Right ventricle myocardium inferior (tissue), 1 donor: ENCODE results near the gene SAMD10. TPM values are rescaled to one million over a fixed set of nuclear protein-coding genes. Genes with fewer than 3 reads are reported as not detected.
"Not testable (repeated sequence)": the region's sequence is repeated elsewhere in the genome, so short reads cannot be mapped to it uniquely, and the experiment has no call there.

Source experiments
- ATAC-seq: fragments of 200-7000 bp; cut with Tn5 transposase; one replicate; pipeline ENCODE4 v1.9.1; 2020; ENCODE audit warnings: mild to moderate bottlenecking, moderate library complexity
- DNase-seq: peaks from one replicate; pipeline ENCODE4 v3.0.0; 2021; ENCODE audit errors: missing footprints
- intact Hi-C: fragments of 100-400 bp; cut with DNase I; formaldehyde crosslinking; loops from one replicate; pipeline ENCODE4 v1.11.0; 2022
- long read RNA-seq: library from polyadenylated mRNA; unstranded; transcript quantifications from one replicate; pipeline ENCODE4 v2.0.0, GENCODE V29; 2021
- total RNA-seq: library from RNA; stranded (reverse); fragmentation: NEBNext Ultra II Directional; extraction: Animal tissue kit (Norgen Biotek cat#: 25700); gene quantifications from one replicate; pipeline ENCODE4 v1.2.1, GENCODE V29; 2021
- donor health status: DM: no; HTN: yes; CAD: no; lungs with severe emphysema.

The SAMD10 gene
- total RNA-seq: 5.7 TPM
- long read RNA-seq, partial matches to known transcripts: 2 of 7 reads
- long read RNA-seq, other reads (novel, unspliced or antisense): 3 of 7 reads

DNA sequence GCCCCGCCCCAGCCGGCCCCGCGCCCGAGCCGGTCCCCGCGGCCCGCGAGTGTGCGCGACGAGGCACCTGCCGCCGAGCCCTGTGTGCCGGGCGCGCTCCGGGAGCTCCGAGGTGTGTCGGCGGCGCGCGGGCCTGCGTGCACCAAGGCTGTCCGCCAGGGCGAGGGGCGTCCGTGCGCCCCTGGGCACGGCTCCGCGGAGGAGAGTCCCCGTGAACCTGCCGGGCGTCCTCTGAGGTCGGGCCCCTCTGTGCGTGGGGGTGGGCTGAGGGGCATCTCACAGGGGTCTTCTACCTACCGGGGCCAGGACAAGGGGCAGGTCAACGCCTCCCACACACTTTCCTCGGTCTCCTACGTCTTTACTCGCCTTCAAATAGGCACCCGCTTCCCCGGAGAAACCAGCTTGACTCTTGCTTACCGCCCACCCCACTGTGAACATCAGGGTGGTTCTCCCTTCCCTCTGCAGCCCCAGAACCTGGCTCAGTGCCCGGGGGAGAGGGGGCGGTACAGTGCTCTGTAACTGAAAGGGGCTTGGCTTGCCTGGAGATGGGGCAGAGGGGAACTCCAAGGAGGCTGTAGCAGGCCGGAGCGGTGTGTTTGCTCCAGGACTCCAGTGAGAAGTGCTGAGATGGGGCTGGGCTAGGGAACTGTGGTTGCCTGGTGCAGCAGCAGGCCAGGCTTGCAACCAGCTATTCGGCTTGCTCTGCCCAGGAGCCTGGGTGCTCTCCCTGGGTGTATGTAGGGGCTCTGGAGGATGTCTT lies at the start of gene SAMD10:
Gene SAMD10 (minus strand): TSS at position 86 of the 760 bp plus-strand sequence. CDS start 175 bp downstream, outside the sequence.
- no peak for ATAC-seq
- no peak for DNase-seq
- intact Hi-C loops: loop anchor here (2.0 to 10.0 kb wide), 3 partner anchors 77 to 205 kb away; partner anchors contain the start of genes LKAAEAR1 and OPRL1

DNA sequence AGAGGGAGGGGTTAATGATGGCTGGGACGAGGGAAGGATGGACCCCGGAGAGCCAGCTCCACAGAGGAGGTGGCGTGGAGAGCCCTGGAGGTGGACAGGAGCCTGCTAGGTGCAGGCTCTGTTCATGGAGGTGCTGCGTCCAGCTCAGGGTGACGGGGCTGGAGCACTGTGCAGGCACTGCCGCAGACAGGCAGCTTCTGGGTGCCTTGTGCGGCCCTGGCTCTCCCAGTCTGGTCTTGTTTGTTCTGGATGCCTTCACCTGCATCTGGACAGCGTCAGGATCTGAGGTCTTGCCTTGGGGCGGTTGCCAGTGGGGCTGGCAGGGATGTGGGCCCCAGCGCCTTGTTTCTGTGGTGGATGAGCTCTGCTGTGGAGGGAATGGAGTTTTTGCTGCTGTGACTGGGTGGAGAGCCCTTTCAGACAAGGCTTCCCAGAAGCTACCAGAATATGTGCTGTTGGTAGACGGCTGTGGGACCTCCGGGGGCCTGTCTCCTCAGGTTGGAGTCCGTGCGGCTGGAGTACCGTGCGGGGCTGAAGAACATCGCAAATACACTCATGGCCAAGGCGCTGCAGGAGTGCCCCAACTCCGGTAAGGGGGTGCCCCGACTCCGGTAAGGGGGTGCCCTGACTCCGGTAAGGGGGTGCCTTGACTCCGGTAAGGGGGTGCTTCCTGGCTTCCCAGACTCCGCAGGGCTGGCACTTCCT lies 48.7 kb upstream of the SAMD10 start:
- ATAC-seq: no peak
- intact Hi-C loops: no loop called here

DNA sequence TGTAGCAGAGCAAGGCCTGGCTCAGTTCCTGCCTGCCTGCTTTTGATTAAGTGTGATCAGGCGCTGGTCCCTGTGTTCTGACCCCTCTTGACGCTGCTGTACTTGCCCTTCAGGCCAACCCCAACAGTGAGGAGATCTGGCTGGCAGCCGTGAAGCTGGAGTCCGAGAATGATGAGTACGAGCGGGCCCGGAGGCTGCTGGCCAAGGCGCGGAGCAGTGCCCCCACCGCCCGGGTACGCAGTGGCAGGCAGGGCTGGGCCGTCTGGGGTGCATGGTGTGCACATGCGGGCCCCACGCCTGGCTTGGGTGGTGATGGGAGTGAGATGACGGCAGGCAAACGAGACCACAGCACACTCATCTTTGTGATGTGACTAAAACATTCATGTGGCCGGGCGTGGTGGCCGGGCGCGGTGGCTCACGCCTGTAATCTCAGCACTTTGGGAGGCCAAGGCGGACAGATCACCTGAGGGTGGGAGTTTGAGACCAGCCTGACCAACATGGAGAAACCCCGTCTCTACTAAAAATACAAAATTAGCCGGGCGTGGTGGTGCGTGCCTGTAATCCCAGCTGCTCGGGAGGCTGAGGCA lies 46.5 kb upstream of the SAMD10 start:
- intact Hi-C loops: no loop called here
- no peak for ATAC-seq
- DNase-seq: peak; percentile 59

More for the DNA sequence above, 48.7 kb upstream of the SAMD10 start:
- peak; percentile 20 for DNase-seq

DNA sequence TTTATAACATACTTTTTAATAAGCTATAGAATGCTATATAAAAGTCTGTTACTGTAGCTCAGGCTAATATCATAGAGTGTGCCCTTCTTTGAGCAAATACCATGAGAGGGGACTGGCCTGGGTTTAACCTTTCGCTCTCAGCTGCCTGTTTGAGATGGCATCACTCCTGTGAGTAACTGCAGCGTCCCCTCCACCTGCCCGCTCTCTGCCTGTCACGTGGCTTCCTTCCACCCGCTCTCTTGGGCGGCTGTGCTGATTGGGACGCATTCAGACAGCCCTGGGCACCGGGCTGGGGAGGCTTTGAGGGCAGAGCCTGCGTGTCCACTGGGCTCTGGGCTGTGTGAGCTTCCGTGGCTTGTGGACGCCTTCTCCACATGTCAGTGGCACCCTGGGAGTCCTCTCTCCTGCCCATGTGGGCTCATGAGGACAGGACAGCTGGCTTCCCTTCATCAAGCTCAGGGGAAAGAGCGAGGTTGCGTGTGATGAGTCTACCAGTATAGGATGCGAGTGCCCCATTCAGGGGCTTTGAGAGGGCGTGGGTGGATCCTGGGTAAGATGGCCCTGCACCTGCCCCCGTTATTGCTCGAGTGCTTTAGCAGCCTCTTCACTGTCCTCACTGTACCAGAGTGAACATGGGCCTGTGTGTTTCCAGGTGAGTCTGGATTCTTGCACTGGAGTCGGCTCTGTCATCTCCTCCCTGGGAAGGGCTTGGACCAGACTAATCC lies 45.8 kb upstream of the SAMD10 start:
- intact Hi-C loops: no loop called here
- ATAC-seq: no peak
- DNase-seq: peak; percentile 26

DNA sequence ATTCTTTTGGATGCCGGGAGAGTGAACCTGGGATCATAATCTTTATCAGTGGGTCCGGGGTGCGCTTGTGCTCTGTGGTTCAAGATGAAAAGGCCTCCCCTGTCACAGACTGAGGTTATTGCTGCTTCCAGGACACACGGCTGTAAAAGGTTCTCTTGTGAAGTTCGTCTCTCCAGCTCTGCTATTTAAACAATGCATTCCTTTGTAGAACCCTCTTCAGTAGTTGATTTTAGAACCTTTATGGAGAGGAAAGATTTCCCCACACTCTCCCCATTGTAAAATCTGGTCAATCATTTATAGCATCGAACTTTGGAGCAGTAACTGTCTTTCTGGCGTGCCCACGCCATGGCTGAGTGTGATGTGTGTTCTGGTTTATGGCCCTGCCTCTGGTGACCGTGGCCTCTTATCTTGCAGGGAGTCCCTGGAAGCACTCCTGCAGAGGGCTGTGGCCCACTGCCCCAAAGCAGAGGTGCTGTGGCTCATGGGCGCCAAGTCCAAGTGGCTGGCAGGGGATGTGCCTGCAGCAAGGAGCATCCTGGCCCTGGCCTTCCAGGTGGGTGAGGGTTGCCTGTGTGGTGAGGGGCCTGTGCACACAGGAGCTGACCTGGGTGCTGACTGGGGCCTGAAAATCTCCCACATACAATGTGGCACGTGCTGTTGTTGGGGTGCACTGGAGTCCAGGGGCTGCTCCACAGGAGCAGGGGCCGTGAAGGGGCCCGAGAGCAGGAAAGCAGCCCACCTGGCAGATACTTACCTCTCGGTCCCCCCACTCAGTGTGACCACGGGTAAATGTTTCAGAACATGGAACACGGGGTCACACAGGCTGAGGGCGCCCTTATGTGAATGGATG lies 44.9 kb upstream of the SAMD10 start:
- ATAC-seq (no peak), DNase-seq (peak; percentile 45)
- intact Hi-C loops: no loop called here

DNA sequence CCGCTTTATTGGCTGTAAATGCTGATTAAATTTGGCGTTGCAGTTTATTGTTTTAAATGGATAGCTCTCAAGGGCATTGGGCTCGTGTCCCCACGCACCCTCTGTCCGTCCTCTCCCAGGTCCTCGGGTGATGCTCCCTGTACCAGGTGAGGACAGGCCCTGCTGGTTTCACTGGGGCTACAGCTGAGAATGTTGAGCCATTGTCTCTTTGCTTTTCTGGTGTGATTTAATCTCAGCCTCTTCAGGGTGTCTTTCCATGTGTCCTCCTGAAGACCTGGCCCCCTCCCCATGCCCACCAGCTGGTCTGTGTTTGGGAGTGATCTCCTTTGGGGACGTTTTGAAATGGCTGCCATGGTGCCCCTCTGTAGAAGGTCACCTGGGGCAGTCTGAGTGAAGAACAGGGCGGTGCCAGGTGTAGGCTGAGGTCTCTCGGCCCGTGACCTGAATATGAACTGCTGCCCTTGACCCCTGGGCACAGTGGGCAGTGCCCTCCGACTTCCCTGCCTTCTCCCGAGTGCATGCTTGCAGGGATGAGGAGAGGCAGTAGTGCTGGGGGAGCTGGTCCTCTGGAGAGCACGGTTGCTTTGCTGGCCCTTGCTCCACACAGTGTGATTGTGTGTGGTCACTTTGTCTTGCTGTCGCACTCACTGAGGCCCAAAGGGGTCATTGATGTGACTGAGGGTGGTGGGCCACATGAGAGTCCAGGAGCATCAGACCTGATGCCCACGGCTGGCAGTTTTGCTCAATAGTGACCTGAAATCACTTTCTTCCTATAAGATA lies 44.1 kb upstream of the SAMD10 start:
- ATAC-seq (no peak), DNase-seq (peak; percentile 53)
- intact Hi-C loops: no loop called here

DNA sequence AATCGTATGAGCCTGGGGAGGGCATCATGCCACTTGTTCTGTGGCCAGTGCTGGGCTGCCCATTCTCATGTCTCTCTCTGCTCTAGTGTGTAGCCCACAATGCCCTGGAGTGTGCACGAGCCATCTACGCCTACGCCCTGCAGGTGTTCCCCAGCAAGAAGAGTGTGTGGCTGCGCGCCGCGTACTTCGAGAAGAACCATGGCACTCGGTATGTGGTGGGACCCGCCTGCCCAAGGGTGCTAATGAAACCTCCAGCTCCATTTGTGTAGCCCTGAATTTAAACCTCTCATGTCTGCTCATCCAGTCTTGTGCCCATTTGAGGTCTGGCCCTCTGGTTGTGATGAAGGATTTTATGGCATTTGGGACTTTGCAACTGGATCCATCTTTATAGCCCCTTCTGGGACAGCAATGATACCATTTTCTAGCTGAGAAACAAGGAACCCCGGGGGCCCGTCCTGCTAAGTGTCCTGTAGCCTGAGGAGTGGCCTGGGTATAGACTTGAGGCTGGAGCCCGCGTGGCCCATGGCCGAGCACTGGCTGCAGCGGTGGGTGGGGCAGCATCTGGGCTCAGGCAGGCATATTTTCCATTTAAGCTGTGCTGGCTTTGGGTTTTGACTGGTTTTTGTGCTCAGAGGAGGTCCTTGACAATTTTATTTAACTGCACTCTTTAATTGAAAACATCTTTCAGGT lies 43.4 kb upstream of the SAMD10 start:
- peak; percentile 61 for DNase-seq
- intact Hi-C loops: no loop called here
- no peak for ATAC-seq

DNA sequence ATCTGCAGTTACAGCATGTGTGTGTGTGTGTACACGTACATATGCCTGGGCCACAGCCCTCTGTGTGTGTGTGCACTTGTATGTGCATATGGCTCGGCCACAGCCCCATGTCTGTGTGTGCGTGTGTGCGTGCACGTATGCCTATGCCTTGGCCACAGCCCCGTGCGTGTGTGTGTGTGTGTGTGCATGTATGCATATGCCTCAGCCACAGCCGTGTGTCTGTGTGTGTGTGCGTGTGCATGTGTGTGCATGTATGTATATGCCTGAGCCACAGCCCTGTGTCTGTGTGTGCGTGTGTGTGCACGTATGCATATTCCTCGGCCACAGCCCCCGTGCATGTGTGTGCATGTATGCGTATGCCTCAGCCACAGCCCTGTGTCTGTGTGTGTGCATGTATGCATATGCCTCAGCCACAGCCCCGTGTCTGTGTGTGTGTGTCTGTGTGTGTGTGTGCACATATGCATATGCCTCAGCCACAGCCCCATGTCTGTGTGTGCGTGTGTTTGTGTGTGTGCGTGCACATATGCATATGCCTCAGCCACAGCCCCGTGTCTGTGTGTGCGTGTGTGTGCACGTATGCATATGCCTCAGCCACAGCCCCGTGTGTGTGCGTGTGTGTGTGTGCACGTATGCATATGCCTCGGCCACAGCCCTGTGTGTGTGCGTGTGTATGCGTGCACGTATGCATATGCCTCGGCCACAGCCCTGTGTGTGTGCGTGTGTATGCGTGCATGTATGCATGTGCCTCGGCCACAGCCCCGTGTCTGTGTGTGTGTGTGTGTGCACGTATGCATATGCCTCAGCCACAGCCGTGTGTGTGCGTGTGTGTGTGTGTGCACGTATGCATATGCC lies 41.9 kb upstream of the SAMD10 start:
- intact Hi-C loops: no loop called here
- ATAC-seq (no peak), DNase-seq (peak; percentile 67)

DNA sequence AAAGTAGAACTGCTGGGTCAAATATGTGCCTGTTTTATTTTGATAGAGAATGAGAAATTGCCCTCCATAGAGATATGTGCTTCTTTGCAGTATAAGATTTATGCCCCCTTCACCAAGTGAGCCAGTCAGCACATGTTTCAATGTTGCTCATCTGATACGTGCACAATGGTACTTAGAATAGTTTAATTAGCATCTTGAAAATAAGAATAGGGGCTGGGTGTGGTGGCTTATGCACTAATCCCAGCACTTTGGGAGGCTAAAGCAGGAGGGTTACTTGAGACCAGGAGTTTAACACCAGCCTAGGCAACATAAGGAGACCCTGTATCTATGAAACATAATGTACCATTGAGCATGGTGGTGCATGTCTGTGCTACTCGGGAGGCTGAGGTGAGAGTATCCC lies 36.2 kb upstream of the SAMD10 start:
- ATAC-seq (no peak), DNase-seq (no peak)
- intact Hi-C loops: no loop called here

DNA sequence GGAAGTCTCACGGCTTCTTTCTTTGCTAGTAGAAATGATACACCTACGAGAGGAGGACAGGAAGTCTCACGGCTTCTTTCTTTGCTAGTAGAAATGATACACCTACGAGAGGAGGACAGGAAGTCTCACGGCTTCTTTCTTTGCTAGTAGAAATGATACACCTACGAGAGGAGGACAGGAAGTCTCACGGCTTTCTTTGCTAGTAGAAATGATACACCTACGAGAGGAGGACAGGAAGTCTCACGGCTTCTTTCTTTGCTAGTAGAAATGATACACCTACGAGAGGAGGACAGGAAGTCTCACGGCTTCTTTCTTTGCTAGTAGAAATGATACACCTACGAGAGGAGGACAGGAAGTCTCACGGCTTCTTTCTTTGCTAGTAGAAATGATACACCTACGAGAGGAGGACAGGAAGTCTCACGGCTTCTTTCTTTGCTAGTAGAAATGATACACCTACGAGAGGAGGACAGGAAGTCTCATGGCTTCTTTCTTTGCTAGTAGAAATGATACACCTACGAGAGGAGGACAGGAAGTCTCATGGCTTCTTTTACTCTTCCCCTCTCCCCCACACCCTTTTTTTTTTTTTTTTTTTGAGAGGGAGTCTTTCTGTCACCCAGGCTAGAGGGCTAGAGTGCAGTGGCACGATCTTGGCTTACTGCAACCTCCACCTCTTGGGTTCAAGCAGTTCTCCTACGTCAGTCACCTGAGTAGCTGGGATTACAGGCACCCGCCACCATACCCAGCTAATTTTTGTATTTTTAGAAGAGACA lies 33.1 kb upstream of the SAMD10 start:
- intact Hi-C loops, DNase-seq, ATAC-seq: not testable (repeated sequence)

DNA sequence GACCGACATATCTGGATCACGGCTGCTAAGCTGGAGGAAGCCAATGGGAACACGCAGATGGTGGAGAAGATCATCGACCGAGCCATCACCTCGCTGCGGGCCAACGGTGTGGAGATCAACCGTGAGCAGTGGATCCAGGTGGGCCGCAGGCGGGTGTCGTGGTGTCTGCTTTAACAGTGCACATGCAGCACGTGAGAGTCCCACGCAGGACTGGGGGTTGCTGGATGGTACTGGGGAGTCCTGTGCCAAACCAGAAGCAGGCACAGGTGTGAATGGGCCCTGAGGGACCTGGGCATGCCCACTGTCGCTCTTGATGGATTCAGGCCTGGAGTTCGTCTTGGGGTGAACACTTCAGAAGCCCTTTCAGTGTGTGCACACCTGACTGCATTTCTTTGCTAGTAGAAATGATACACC lies 31.9 kb upstream of the SAMD10 start:
- intact Hi-C loops: no loop called here
- ATAC-seq (no peak), DNase-seq (no peak)

DNA sequence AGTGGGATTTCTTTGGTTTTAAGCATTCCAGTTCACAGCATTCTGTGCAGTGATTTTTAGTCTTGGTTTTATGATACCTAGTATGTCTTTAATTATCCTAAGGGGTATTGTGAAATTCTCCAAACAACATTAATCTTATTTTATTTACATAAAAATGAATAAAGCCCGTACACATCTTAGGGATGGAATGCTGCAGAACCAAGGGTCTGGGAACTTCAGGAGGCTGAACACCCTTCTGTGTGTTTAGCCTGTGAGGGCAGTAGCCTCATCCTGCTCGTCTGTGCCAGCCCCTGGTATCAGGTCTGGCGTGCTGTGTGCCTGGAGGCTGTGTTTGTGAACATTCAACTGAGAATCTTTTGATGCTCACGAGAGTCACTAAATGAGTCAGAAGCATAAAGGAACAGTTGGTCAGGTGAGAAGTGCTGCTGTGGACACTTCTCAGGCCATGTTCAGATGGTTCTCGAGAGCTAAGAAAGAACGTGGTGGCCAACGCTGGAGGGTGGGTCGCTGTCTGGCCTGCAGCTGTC lies 31.3 kb upstream of the SAMD10 start:
- intact Hi-C loops: no loop called here
- DNase-seq: no peak
- ATAC-seq: no peak

DNA sequence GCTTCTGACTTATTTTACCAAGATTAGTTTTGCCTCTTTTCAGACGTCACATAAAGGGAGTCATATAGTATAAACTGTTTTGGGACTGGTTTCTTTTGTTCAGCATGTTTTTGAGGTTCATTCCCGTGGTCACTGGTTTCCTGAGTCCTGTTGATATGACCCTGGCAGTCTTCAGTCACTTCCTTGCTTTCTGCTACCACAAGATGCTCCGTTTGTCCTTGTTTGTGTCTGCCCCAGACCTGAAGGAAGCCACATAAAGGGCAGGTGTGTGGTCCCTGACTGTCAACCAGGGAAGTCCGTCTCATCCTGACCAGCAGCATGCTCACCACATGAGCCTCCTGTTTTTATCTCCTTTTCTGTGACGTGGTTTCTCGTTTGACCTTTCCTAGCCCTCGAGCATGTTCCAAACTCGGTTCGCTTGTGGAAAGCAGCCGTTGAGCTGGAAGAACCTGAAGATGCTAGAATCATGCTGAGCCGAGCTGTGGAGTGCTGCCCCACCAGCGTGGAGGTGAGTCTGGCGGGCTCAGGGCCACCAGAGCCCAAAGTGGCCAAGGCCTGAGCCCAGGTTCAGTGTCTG lies 30.5 kb upstream of the SAMD10 start:
- intact Hi-C loops: no loop called here
- ATAC-seq (no peak), DNase-seq (no peak)

DNA sequence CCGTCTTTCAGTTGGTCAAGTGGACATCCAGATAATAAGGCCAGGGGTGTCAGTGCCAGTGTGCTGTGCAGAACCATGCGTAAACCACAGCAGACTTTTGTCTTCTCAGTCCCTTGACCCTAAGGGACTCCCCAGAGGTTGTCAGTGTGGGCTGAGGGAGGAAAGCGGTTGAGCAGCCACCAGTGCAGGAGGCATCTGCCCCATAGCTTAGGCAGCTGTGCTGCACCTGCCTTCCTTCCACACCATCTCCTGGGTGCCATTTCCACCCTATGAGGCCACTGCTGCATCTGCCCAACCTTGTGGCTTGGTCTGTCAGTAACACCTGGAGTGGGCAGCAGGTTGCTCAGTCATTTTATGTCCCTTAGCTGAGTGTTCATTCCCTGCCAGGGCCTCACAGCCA lies 27.5 kb upstream of the SAMD10 start:
- DNase-seq: no peak
- no peak for ATAC-seq
- intact Hi-C loops: no loop called here

DNA sequence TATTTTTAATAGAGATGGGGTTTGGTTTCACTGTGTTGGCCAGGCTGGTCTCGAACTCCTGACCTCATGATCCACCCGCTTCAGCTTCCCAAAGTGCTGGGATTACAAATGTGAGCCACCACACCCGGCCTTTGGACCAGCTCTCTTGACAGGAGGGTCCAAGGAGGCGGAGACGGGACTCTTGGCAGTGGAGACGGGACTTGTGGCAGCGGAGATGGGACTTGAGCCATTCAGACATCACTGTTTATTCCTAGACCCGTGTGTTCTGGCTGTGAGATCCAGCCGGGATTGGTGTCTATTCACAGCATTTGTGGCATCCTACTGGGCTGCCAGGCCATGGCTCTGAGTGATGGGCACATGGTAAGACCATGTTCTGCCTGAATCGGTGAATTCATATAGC lies 27.0 kb upstream of the SAMD10 start:
- DNase-seq (no peak), ATAC-seq (no peak)
- intact Hi-C loops: no loop called here
